ENCODE data around the gene RALGAPA2. TPM values are rescaled to one million over a fixed set of nuclear protein-coding genes. Genes with fewer than 3 reads are reported as not detected.

Gene RALGAPA2
- total RNA-seq, 3 donors from 2014 or later (not counting 1 experiment from before 2014, with no cell fraction given): 26.6 to 33.9 (median 33.1) TPM

DNA sequence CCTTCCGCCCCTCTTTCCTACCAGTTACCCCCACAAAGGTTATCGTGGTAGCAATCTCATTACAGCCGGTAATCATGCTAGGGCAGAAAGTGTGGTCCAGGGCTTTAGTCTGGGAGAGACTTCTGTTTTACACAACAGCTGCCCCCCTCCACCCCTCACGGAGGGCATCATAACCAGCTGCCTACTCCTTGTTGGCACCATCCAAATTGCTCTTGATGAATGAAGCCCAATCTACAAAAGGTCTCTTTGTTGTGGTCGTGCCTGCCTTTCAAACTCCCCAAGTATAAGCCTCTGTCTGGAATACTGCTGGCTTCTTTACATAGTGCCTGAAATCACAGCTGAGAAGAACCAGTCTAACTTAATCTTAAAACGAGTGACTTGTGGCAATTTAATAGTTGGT is 186.7 kb downstream of the RALGAPA2 start:
- Mint-ChIP-seq H3K27ac (no peak overlapping the region), H3K9me3 (no peaks in the 10 kb centered on the region), H3K36me3 (peaks cover 3% of the 10 kb centered on the region), H3K27me3 (ENCODE audit: low read depth in 2 of 2) (no peaks in the 10 kb centered on the region), H3K4me3 (no peak overlapping the region), H3K4me1 (no peaks in the 10 kb centered on the region)
- 91% methylated on average over 5 of the region's 6 CpGs for WGBS (ENCODE audit: insufficient coverage)
- intact Hi-C loops (cut with micrococcal nuclease): no loop called here
- no peaks in the 10 kb centered on the region for H3K4me1 ChIP-seq (ENCODE audit: control insufficient read depth, insufficient read depth, low read length)
- no peak overlapping the region for H3K4me3 ChIP-seq (ENCODE audit: low read length)
- H3K27me3 ChIP-seq (ENCODE audit: control insufficient read depth, insufficient read depth, low read length): no peaks in the 10 kb centered on the region
- ATAC-seq (no peak), DNase-seq (no peak)
- no peak overlapping the region for H3K27ac ChIP-seq (ENCODE audit: low read length)
- peaks cover 18% of the 10 kb centered on the region for H3K36me3 ChIP-seq (ENCODE audit: control insufficient read depth, insufficient read depth, low read length)
- H3K9me3 ChIP-seq (ENCODE audit: control insufficient read depth, insufficient read depth, low read length): no peaks in the 10 kb centered on the region
- TF ChIP-seq, protein P1, sequence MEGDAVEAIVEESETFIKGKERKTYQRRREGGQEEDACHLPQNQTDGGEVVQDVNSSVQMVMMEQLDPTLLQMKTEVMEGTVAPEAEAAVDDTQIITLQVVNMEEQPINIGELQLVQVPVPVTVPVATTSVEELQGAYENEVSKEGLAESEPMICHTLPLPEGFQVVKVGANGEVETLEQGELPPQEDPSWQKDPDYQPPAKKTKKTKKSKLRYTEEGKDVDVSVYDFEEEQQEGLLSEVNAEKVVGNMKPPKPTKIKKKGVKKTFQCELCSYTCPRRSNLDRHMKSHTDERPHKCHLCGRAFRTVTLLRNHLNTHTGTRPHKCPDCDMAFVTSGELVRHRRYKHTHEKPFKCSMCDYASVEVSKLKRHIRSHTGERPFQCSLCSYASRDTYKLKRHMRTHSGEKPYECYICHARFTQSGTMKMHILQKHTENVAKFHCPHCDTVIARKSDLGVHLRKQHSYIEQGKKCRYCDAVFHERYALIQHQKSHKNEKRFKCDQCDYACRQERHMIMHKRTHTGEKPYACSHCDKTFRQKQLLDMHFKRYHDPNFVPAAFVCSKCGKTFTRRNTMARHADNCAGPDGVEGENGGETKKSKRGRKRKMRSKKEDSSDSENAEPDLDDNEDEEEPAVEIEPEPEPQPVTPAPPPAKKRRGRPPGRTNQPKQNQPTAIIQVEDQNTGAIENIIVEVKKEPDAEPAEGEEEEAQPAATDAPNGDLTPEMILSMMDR (IDR thresholded peaks at IDR 0.05): no peak

DNA sequence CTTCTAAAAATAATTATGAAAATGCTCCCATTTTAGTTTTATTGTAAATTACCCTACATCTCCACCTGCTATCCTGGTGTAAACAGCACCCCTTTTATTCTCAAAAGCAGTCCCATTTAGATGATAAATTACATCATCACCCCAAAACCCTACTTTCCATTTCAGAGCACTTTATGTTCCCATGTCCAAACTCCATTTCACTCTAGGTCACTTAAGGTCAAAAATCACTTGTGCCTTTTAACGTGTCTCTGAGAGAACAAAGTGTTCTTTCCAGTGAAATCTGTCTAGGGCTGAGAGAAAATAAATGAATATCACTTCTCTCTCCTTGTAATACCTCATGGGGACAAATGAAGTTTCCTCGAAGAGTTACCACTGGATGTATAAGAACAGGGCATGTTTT is 187.2 kb downstream of the RALGAPA2 start:
- H3K9me3 Mint-ChIP-seq: no peaks in the 10 kb centered on the region
- TF ChIP-seq, protein P1 (IDR thresholded peaks at IDR 0.05): no peak
- H3K36me3 Mint-ChIP-seq: peaks cover 9% of the 10 kb centered on the region
- no peaks in the 10 kb centered on the region for H3K27me3 Mint-ChIP-seq (ENCODE audit: low read depth in 2 of 2)
- no peak overlapping the region for H3K4me3 Mint-ChIP-seq
- H3K4me3 ChIP-seq (ENCODE audit: low read length): no peak overlapping the region
- DNase-seq: no peak
- H3K4me1 Mint-ChIP-seq: no peaks in the 10 kb centered on the region
- H3K27me3 ChIP-seq (ENCODE audit: control insufficient read depth, insufficient read depth, low read length): no peaks in the 10 kb centered on the region
- no peak overlapping the region for H3K27ac Mint-ChIP-seq
- H3K9me3 ChIP-seq (ENCODE audit: control insufficient read depth, insufficient read depth, low read length): no peaks in the 10 kb centered on the region
- no peak for ATAC-seq
- 93% methylated on average over 1 of the region's 2 CpGs for WGBS (ENCODE audit: insufficient coverage)
- H3K4me1 ChIP-seq (ENCODE audit: control insufficient read depth, insufficient read depth, low read length): no peaks in the 10 kb centered on the region
- H3K27ac ChIP-seq (ENCODE audit: low read length): no peak overlapping the region
- peaks cover 19% of the 10 kb centered on the region for H3K36me3 ChIP-seq (ENCODE audit: control insufficient read depth, insufficient read depth, low read length)
- intact Hi-C loops (cut with micrococcal nuclease): no loop called here

DNA sequence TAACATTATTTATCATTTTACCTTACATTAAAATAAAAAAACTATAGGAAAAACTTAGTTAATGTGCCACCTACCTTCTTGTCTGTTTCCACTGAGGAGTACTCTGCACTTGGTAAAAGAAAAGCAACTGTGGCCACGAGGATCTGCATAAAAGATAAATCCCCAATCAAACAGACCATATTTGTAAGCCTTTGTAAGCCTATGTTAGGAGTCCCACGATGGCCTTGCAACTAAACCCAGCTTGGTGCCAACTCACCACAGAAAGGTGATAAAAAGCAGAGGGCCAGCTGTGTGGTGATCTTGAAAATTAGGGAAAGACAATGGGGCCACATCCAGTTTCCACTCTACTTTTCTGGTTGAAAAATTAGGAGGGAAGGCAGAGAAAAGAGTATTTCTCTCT is 187.7 kb downstream of the RALGAPA2 start:
- H3K27me3 Mint-ChIP-seq (ENCODE audit: low read depth in 2 of 2): no peaks in the 10 kb centered on the region
- peaks cover 21% of the 10 kb centered on the region for H3K36me3 ChIP-seq (ENCODE audit: control insufficient read depth, insufficient read depth, low read length)
- H3K9me3 Mint-ChIP-seq: no peaks in the 10 kb centered on the region
- DNase-seq: no peak
- H3K36me3 Mint-ChIP-seq: peaks cover 13% of the 10 kb centered on the region
- TF ChIP-seq, protein P1 (IDR thresholded peaks at IDR 0.05): no peak
- no peaks in the 10 kb centered on the region for H3K4me1 ChIP-seq (ENCODE audit: control insufficient read depth, insufficient read depth, low read length)
- intact Hi-C loops (cut with micrococcal nuclease): no loop called here
- no peak overlapping the region for H3K27ac Mint-ChIP-seq
- 57% methylated on average over 2 of the region's 2 CpGs for WGBS (ENCODE audit: insufficient coverage)
- no peak overlapping the region for H3K4me3 ChIP-seq (ENCODE audit: low read length)
- no peaks in the 10 kb centered on the region for H3K27me3 ChIP-seq (ENCODE audit: control insufficient read depth, insufficient read depth, low read length)
- H3K27ac ChIP-seq (ENCODE audit: low read length): no peak overlapping the region
- ATAC-seq: no peak
- H3K9me3 ChIP-seq (ENCODE audit: control insufficient read depth, insufficient read depth, low read length): no peaks in the 10 kb centered on the region
- H3K4me3 Mint-ChIP-seq: no peak overlapping the region
- H3K4me1 Mint-ChIP-seq: no peaks in the 10 kb centered on the region

DNA sequence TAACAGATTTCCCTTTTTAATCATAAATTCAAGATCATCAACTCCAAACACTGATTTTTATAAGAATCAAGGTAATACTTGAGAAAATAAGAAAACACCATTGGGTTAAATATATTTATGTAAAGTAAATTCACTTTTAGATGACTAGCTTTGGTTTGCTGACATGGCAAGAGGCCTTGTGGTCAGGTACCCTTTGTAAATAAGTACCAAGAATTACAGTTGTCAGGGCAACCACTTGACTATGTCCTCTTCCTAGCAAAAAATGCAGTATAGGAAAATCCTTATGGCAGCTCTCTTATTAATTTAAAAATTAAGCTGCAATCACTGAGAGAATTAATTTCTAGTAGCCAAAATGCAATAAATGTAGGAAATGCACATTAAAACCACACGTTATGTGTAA is 190.7 kb downstream of the RALGAPA2 start:
- Histone ChIP-seq H3K36me3 (ENCODE audit: control insufficient read depth, insufficient read depth, low read length) (peaks cover 17% of the 10 kb centered on the region), H3K27me3 (ENCODE audit: control insufficient read depth, insufficient read depth, low read length) (no peaks in the 10 kb centered on the region), H3K4me3 (ENCODE audit: low read length) (no peak overlapping the region), H3K4me1 (ENCODE audit: control insufficient read depth, insufficient read depth, low read length) (no peaks in the 10 kb centered on the region), H3K9me3 (ENCODE audit: control insufficient read depth, insufficient read depth, low read length) (no peaks in the 10 kb centered on the region), H3K27ac (ENCODE audit: low read length) (no peak overlapping the region)
- no peak overlapping the region for H3K4me3 Mint-ChIP-seq
- intact Hi-C loops (cut with micrococcal nuclease): no loop called here
- no peak overlapping the region for H3K27ac Mint-ChIP-seq
- H3K9me3 Mint-ChIP-seq: no peaks in the 10 kb centered on the region
- no peak for DNase-seq
- peaks cover 16% of the 10 kb centered on the region for H3K36me3 Mint-ChIP-seq
- no peak for ATAC-seq
- 100% methylated on average over 1 of the region's 1 CpG for WGBS (ENCODE audit: insufficient coverage)
- H3K27me3 Mint-ChIP-seq (ENCODE audit: low read depth in 2 of 2): no peaks in the 10 kb centered on the region
- TF ChIP-seq, protein P1 (IDR thresholded peaks at IDR 0.05): no peak
- H3K4me1 Mint-ChIP-seq: no peaks in the 10 kb centered on the region

Measured in natural killer cell (primary cell).